ENCODE data around the gene LMF2. TPM values are rescaled to one million over a fixed set of nuclear protein-coding genes. Genes with fewer than 3 reads are reported as not detected.

Gene LMF2
- total and polyA plus RNA-seq, 2 of the 8 experiments (the other 6 are each of a cell fraction or from before 2014, with no cell fraction given) = 34.3 to 62.9 TPM

DNA sequence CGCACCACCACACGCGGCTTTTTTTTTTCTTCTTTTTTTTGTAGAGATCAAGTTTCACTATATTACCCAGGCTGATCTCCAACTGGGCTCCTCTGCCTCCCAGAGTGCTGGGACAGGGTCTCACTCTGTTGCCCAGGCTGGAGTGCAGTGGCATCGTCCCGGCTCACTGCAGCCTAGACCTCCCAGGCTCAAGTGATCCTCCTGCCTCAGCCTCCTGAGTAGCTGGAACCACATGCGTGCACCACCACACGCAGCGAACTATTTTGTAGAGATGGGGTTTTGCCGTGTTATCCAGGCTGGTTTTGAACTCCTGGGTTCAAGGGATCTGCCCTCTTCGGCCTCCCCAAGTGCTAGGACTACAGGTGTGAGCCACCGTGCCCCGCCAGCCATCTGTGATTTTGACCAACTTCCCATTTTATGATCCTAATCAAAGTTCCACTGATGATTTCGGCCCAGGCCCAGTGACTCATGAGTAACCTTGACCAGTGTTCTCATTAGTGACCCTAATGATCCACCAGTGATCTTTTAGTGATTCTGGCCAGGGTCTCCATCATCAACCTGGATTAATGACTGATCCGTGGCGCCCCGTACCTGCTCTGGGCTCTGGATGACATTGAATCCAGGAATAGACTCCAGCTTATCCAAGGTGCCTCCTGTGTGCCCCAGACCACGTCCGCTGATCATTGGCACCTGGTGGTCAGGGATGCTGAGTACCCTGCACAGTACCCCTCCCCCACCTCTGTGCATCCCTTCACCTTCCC, 20.6 kb upstream of the LMF2 start:
- Histone ChIP-seq H2BK20ac (ENCODE audit: low read length) (no peak overlapping the region), H3K4ac (replicated peaks; ENCODE audit: insufficient read length, low read depth, low read length) (no peak overlapping the region), H2AK5ac (ENCODE audit: low read depth, low read length) (no peak overlapping the region), H3K36me3 (ENCODE audit: control insufficient read depth in 2 of 4, insufficient read depth in 4 of 4, low read length in 3 of 4) (peaks cover 0 to 9% (median 6%) of the 10 kb centered on the region in 4 experiments; a peak in 5 of 8 replicates), H3K9ac (replicated peaks in 1 of 4; ENCODE audit: extremely low read depth in 1 of 4, low read depth in 3 of 4, low read length in 3 of 4) (no peak overlapping the region), H3K79me2 (ENCODE audit: control insufficient read depth in 1 of 2, insufficient read depth in 2 of 2, low read length in 2 of 2) (no peaks in the 10 kb centered on the region), H3K23me2 (ENCODE audit: low read depth, low read length) (peaks cover 34% of the 10 kb centered on the region; the same call in 1 of the 2 replicates), H3K9me3 (ENCODE audit: insufficient read depth in 2 of 2, low read depth in 1 of 2, low read length in 1 of 2) (no peaks in the 10 kb centered on the region), H2BK5ac (ENCODE audit: low read depth, low read length) (no peak overlapping the region), H4K20me1 (replicated peaks in 1 of 2; ENCODE audit: control insufficient read depth in 1 of 2, insufficient read depth in 2 of 2, low read length in 2 of 2) (peaks cover 5 to 23% of the 10 kb centered on the region in 2 experiments), H3K27ac (ENCODE audit: low read depth, low read length) (no peak overlapping the region), H3K27me3 (replicated peaks in 1 of 4; ENCODE audit: control insufficient read depth in 3 of 4, extremely low read depth in 1 of 4, insufficient read depth in 3 of 4, low read length in 3 of 4) (peaks cover 43 to 65% (median 57%) of the 10 kb centered on the region in 4 experiments), H3K79me1 (ENCODE audit: low read depth, low read length) (no peaks in the 10 kb centered on the region), H2BK15ac (ENCODE audit: low read length) (no peak overlapping the region), H2BK120ac (replicated peaks; ENCODE audit: low read depth, low read length) (no peak overlapping the region), H2AFZ (ENCODE audit: low read length) (no peak overlapping the region), H3K4me2 (ENCODE audit: insufficient read depth in 1 of 2, low read depth in 2 of 2, low read length in 2 of 2) (no peak overlapping the region), H3K4me3 (ENCODE audit: extremely low read depth in 1 of 4, insufficient read depth in 2 of 4, low read depth in 3 of 4, low read length in 4 of 4) (no peak overlapping the region), H4K8ac (ENCODE audit: extremely low read depth, insufficient read depth, low read length) (no peak overlapping the region), H4K91ac (replicated peaks; ENCODE audit: insufficient read length, low read length) (no peak overlapping the region), H4K5ac (ENCODE audit: insufficient read length, low read depth, low read length) (no peak overlapping the region), H3K18ac (ENCODE audit: extremely low read depth, low read length) (no peak overlapping the region), H2BK12ac (ENCODE audit: low read depth, low read length) (no peak overlapping the region), H3K23ac (ENCODE audit: insufficient read length) (no peak overlapping the region), H3K14ac (ENCODE audit: insufficient read length) (no peak overlapping the region), H3K56ac (replicated peaks; ENCODE audit: insufficient read length, low read depth, low read length) (no peak overlapping the region), H3K4me1 (replicated peaks in 1 of 4; ENCODE audit: control insufficient read depth in 3 of 4, insufficient read depth in 4 of 4, low read length in 3 of 4) (peaks cover 0 to 26% (median 12%) of the 10 kb centered on the region in 4 experiments; a peak in 5 of 7 replicates)
- 87% methylated on average over 16 of the region's 18 CpGs; no CpG with 5 or more reads in 1 of the 2 experiments for WGBS, 2 experiments (ENCODE audit: extremely low coverage in 1 of 2, insufficient coverage in 1 of 2, insufficient read length in 1 of 2, insufficient replicate concordance in 2 of 2, low coverage in 1 of 2, low lambda C conversion rate in 2 of 2, missing lambda C conversion rate in 1 of 2)
- FAIRE-seq = no peak
- ChIA-PET CTCF (ENCODE audit: partially characterized antibody) (interaction anchor here (0.6 to 1.5 kb wide), 3 partner anchors 10 to 57 kb away, joined by 3 to 4 read pairs (median 4); no protein-coding TSS in a partner anchor), POLR2A (ENCODE audit: partially characterized antibody) (interaction anchor here (0.6 to 1.5 kb wide), 6 partner anchors 9 to 37 kb away, joined by 3 to 7 read pairs (median 3); partner anchors contain the start of genes LMF2 and NCAPH2)
- no peak for DNase-seq (ENCODE audit: low read depth in 1 of 2, low spot score in 2 of 2)
- TF ChIP-seq SP2 (IDR thresholded peaks at IDR 0.05; ENCODE audit: low read length) (no peak), SRF (IDR thresholded peaks at IDR 0.05; ENCODE audit: low read depth, low read length) (no peak), YY1 (IDR thresholded peaks at IDR 0.05; ENCODE audit: low read depth, low read length) (no peak), TEAD4 (IDR thresholded peaks at IDR 0.05; ENCODE audit: low read depth, low read length) (no peak), RNF2 (IDR thresholded peaks at IDR 0.05; ENCODE audit: borderline replicate concordance, low read depth, low read length, missing control alignments, poor library complexity, severe bottlenecking) (no peak), BCL11A (IDR thresholded peaks at IDR 0.05; ENCODE audit: low read depth in 2 of 2, low read length in 2 of 2) (no peak), NANOG (IDR thresholded peaks at IDR 0.05; ENCODE audit: insufficient read depth, low read depth, low read length, poor library complexity, severe bottlenecking) (no peak), E2F6 (IDR thresholded peaks at IDR 0.05) (no peak), BRCA1 (IDR thresholded peaks at IDR 0.05; ENCODE audit: low read depth, low read length) (no peak)

Measured in H1 (cell line).